CD14-positive monocyte (primary cell): ENCODE measurements around the gene EXTL2. TPM values are rescaled to one million over a fixed set of nuclear protein-coding genes. Genes with fewer than 3 reads are reported as not detected.

Experiments used
- DNase-seq, 3 donors: peaks; one replicate each; pipeline ENCODE4 v3.0.0-alpha.2; 2011 to 2022
- H2AFZ ChIP-seq: 2 replicates; pipeline ENCODE4 v1.6.0; 2012; ENCODE audit warnings: mild to moderate bottlenecking, low read depth, low read length, inconsistent platforms; ENCODE audit not compliant: insufficient read depth, poor library complexity, severe bottlenecking
- H3K27ac ChIP-seq, 2 donors: 1 replicate in 1 of 2; 2 replicates in 1 of 2; pipeline ENCODE4 v1.5.1; 2012 to 2013; ENCODE audit warnings: low read length in 2 of 2, control low read depth in 1 of 2, inconsistent platforms in 1 of 2, low read depth in 1 of 2, mild to moderate bottlenecking in 1 of 2
- H3K27me3 ChIP-seq, 2 donors: one replicate each; pipeline versions ENCODE4 v1.6.0 to v1.6.1; 2011 to 2013; ENCODE audit warnings: low read length in 2 of 2; ENCODE audit not compliant: control insufficient read depth in 2 of 2, insufficient read depth in 2 of 2
- H3K36me3 ChIP-seq, 2 donors: replicated peaks in 1 of 2; 1 replicate in 1 of 2; 2 replicates in 1 of 2; pipeline versions ENCODE4 v1.5.1 to v1.6.1; 2012 to 2013; ENCODE audit warnings: low read length in 2 of 2, control low read depth in 1 of 2, inconsistent platforms in 1 of 2, mild to moderate bottlenecking in 1 of 2; ENCODE audit not compliant: insufficient read depth in 2 of 2, control insufficient read depth in 1 of 2
- H3K4me1 ChIP-seq, 2 donors: 1 replicate in 1 of 2; 2 replicates in 1 of 2; pipeline versions ENCODE4 v1.5.1 to v1.6.1; 2012 to 2013; ENCODE audit warnings: low read length in 2 of 2, control low read depth in 1 of 2, inconsistent platforms in 1 of 2, mild to moderate bottlenecking in 1 of 2, moderate library complexity in 1 of 2; ENCODE audit not compliant: insufficient read depth in 2 of 2, control insufficient read depth in 1 of 2
- H3K4me2 ChIP-seq: replicated peaks from 2 replicates; pipeline ENCODE3; 2012; ENCODE audit warnings: low read length, moderate library complexity, mild to moderate bottlenecking; ENCODE audit not compliant: poor library complexity, severe bottlenecking; ENCODE audit errors: extremely low read depth
- H3K4me3 ChIP-seq, 3 experiments: fragments of 200-600 bp in 1 of 3; sonication (generic) in 1 of 3; replicated peaks in 1 of 3; 1 replicate in 2 of 3; 2 replicates in 1 of 3; pipeline ENCODE4 v1.5.1; 2011 to 2013; ENCODE audit warnings: low read length in 3 of 3, mild to moderate bottlenecking in 3 of 3, control low read depth in 2 of 3, low read depth in 2 of 3, inconsistent platforms in 1 of 3, moderate library complexity in 1 of 3
- H3K79me2 ChIP-seq: 2 replicates; pipeline ENCODE4 v1.6.0; 2012; ENCODE audit warnings: mild to moderate bottlenecking, control low read depth, inconsistent platforms, low read length, moderate library complexity; ENCODE audit not compliant: insufficient read depth
- H3K9ac ChIP-seq: 2 replicates; pipeline ENCODE4 v1.6.0; 2017; ENCODE audit warnings: low read length, mild to moderate bottlenecking; ENCODE audit not compliant: insufficient read depth, poor library complexity, severe bottlenecking
- H3K9me3 ChIP-seq, 2 donors: replicated peaks in 1 of 2; 1 replicate in 1 of 2; 2 replicates in 1 of 2; pipeline versions ENCODE4 v1.5.1 to v1.6.1; 2012 to 2013; ENCODE audit warnings: low read length in 2 of 2, control low read depth in 1 of 2; ENCODE audit not compliant: control insufficient read depth in 1 of 2, insufficient read depth in 1 of 2
- H4K20me1 ChIP-seq: 2 replicates; pipeline ENCODE4 v1.6.0; 2012; ENCODE audit warnings: mild to moderate bottlenecking, low read length, control low read depth, moderate library complexity; ENCODE audit not compliant: insufficient read depth
- H3K27ac Mint-ChIP-seq, 7 donors: one replicate each; pipeline ENCODE4 v1.8.0; 2020; ENCODE audit warnings: mild to moderate bottlenecking in 7 of 7, mixed read lengths in 7 of 7, moderate library complexity in 6 of 7, inconsistent platforms in 2 of 7
- H3K27me3 Mint-ChIP-seq, 3 donors: one replicate each; pipeline ENCODE4 v1.8.0; 2021 to 2022; ENCODE audit warnings: low read depth in 3 of 3, mild to moderate bottlenecking in 3 of 3, mixed read lengths in 3 of 3, moderate library complexity in 3 of 3, inconsistent platforms in 1 of 3
- H3K36me3 Mint-ChIP-seq, 2 donors: one replicate each; pipeline ENCODE4 v1.8.0; 2020; ENCODE audit warnings: mixed read lengths in 2 of 2, inconsistent platforms in 1 of 2, mild to moderate bottlenecking in 1 of 2
- H3K4me1 Mint-ChIP-seq: one replicate; pipeline ENCODE4 v1.8.0; 2020; ENCODE audit warnings: mild to moderate bottlenecking, mixed read lengths
- H3K4me3 Mint-ChIP-seq, 2 donors: one replicate each; pipeline ENCODE4 v1.8.0; 2020; ENCODE audit warnings: mild to moderate bottlenecking in 2 of 2, mixed read lengths in 2 of 2, moderate library complexity in 1 of 2
- H3K9me3 Mint-ChIP-seq, 7 donors: one replicate each; pipeline ENCODE4 v1.8.0; 2020 to 2022; ENCODE audit warnings: mixed read lengths in 7 of 7, mild to moderate bottlenecking in 6 of 7, moderate library complexity in 6 of 7, inconsistent platforms in 2 of 7
- WGBS: methylation state at CpG from one replicate; pipeline ENCODE4 v1.1.5; 2013; ENCODE audit warnings: missing lambda C conversion rate; ENCODE audit not compliant: insufficient coverage; 5-methylcytosine and 5-hydroxymethylcytosine counted together
- intact Hi-C, 2 donors: fragments of 100-400 bp; cut with micrococcal nuclease; formaldehyde crosslinking; loops; one replicate each; pipeline versions ENCODE4 v1.15.0 to v1.15.1; 2023
- polyA plus RNA-seq, 3 donors: library from polyadenylated mRNA; depleted of rRNA in 1 of 3; unstranded in 2 of 3; stranded (reverse) in 1 of 3; fragments of 300-500 nt in 2 of 3; fragments of >200 nt in 1 of 3; fragmentation: Illumina TruSeq in 2 of 3; gene quantifications; 1 replicate in 2 of 3; 2 replicates in 1 of 3; pipeline ENCODE4 v1.2.3, GENCODE V29; 2012 to 2021
- TF ChIP-seq, protein P1 (sequence below): fragments of 200-600 bp; IDR thresholded peaks from one replicate; pipeline ENCODE4 v1.8.0; 2022; ENCODE audit warnings: antibody characterized with exemption, mild to moderate bottlenecking

EXTL2 gene
- polyA plus RNA-seq, 3 donors, result 0.89 to 1.2 (median 0.92) TPM

DNA sequence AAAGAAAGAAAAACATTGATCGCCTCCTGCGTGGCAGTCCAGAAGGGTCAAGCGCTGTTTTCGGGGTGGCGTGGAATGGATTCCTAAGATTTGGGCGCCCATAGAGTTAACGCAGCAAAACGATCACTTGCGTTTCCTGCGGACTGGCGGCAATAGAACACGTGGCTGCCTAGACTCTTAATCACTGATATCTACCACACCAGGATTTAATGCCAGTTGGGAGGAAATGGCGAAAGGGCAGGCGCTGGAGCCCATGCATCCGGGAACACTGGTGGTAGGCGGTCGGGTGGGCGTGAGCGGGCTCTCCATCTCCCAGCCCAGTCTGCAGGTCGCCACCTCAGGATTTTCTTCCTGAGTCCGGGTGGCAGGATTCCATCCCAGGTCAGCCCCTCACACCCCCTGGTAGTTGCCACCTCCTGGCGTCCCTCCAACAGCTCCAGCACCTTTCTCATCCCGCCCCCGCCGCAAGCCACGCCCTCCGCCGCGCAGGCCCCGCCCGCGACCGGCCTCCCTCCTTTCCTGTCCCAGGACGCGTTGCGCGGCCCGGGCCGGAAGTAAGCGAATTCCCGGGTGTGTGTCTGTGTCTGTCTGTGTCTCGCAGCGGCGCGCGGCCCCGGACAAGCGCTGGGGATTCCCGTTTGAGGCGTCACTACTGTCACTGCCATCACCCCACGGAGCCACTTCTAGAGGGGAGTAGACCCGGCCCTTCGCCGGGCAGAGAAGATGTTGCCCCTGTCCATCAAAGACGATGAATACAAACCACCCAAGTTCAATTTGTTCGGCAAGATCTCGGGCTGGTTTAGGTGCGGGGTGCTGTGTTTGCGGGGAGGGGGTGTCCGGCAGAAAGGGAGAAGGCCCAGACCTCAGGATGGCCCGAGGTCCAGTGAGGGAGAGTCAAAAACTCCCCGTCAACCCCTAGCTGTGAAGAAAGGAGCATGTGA is 1.2 kb upstream of the EXTL2 start, which contains the start of gene SLC30A7:
TSS of gene SLC30A7 (plus strand) at position 551 of the 941 bp plus-strand sequence. CDS start at position 724, 173 bp downstream.
- Histone ChIP-seq H3K27ac (peak within 1 kb of the TSS; percentile 95 to 100), H4K20me1 (peaks cover 17% of the 10 kb centered on the region), H3K9ac (peak within 1 kb of the TSS; percentile 97), H2AFZ (peak within 1 kb of the TSS; percentile 93), H3K4me2 (peak within 1 kb of the TSS; percentile 97), H3K79me2 (peaks cover 44% of the 10 kb centered on the region), H3K9me3 (no peaks in the 10 kb centered on the region), H3K4me3 (peak within 1 kb of the TSS; percentile 82 to 95 (median 86)), H3K4me1 (peaks cover 6 to 24% of the 10 kb centered on the region in 2 donors), H3K36me3 (peaks cover 22 to 23% of the 10 kb centered on the region in 2 donors), H3K27me3 (no peaks in the 10 kb centered on the region)
- H3K4me3 Mint-ChIP-seq, result peak within 1 kb of the TSS; percentile 92 to 99
- peak within 1 kb of the TSS; percentile 95 to 100 (median 99) for H3K27ac Mint-ChIP-seq
- DNase-seq, result peak; percentile 88 to 96 (median 88)
- peaks cover 25% of the 10 kb centered on the region for H3K4me1 Mint-ChIP-seq
- TF ChIP-seq, protein P1, sequence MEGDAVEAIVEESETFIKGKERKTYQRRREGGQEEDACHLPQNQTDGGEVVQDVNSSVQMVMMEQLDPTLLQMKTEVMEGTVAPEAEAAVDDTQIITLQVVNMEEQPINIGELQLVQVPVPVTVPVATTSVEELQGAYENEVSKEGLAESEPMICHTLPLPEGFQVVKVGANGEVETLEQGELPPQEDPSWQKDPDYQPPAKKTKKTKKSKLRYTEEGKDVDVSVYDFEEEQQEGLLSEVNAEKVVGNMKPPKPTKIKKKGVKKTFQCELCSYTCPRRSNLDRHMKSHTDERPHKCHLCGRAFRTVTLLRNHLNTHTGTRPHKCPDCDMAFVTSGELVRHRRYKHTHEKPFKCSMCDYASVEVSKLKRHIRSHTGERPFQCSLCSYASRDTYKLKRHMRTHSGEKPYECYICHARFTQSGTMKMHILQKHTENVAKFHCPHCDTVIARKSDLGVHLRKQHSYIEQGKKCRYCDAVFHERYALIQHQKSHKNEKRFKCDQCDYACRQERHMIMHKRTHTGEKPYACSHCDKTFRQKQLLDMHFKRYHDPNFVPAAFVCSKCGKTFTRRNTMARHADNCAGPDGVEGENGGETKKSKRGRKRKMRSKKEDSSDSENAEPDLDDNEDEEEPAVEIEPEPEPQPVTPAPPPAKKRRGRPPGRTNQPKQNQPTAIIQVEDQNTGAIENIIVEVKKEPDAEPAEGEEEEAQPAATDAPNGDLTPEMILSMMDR, result no peak
- peaks cover 0 to 9% (median 0%) of the 10 kb centered on the region in 7 donors for H3K9me3 Mint-ChIP-seq
- 0% methylated on average over 48 of the region's 62 CpGs for WGBS
- H3K27me3 Mint-ChIP-seq, result peaks cover 0 to 3% (median 0%) of the 10 kb centered on the region in 3 donors
- intact Hi-C loops, result loop anchor here in 1 of 2 donors (10.0 kb wide), 1 partner anchor 861 kb away; a partner anchor contains a TSS
- peaks cover 21 to 23% of the 10 kb centered on the region in 2 donors for H3K36me3 Mint-ChIP-seq

DNA sequence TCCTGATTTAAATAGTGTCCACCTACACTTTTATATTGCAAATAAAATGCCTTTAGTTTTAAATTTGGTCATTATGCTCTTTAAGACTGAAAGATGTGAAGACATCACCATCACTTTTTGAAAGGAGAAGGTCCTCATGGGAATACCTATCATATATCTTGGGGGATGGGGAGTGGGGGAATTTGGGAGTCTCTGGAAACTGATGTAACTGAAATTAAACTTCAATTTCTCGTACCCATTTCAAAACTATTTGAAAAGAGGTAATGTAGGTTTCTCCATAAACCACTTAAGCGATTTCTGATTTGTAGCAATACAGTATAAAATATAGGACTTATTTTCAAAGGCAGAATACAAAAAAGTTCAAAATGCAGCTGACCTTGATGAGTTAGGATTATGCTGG is 924 bp downstream of the EXTL2 start:
- Mint-ChIP-seq H3K4me1 (peaks cover 25% of the 10 kb centered on the region), H3K27ac (no peak overlapping the region), H3K4me3 (no peak overlapping the region), H3K27me3 (no peaks in the 10 kb centered on the region), H3K36me3 (peaks cover 9 to 11% of the 10 kb centered on the region in 2 donors), H3K9me3 (peaks cover 15 to 29% (median 20%) of the 10 kb centered on the region in 7 donors)
- Histone ChIP-seq H3K9ac (no peak overlapping the region), H3K36me3 (peaks cover 2 to 3% of the 10 kb centered on the region in 2 donors), H2AFZ (no peak overlapping the region), H3K9me3 (peaks cover 15 to 16% of the 10 kb centered on the region in 2 donors), H3K4me1 (peaks cover 6 to 24% of the 10 kb centered on the region in 2 donors), H3K79me2 (peaks cover 37% of the 10 kb centered on the region), H3K27ac (no peak overlapping the region), H4K20me1 (peaks cover 7% of the 10 kb centered on the region), H3K4me3 (no peak overlapping the region), H3K4me2 (no peak overlapping the region), H3K27me3 (no peaks in the 10 kb centered on the region)
- no peak for DNase-seq
- TF ChIP-seq, protein P1, result no peak
- intact Hi-C loops, result loop anchor here in 1 of 2 donors (10.0 kb wide), 1 partner anchor 859 kb away; a partner anchor contains a TSS
- WGBS, result no CpG with 5 or more reads among the region's 2 CpGs
